ENCODE measurements around the gene S100P.

DNA sequence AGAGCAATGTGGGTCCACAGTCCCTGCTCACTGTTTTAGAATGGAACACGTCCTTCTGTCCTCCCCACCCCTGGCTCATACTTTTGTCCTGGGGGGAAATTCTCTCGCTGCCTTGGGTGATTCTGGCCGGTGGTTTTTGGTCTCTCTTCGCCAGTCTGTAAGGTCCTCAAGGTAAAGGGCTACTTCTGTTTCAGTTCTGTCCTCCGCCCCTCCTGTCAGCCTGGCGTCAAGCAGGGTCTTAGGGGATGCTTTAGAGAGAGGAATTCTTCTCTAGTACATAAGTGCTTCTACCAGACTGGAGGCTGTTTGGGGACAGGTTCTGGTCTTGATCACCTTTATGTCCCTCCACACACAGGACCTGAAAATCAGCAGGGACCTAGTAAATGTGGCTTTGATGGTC lies 16.6 kb downstream of the S100P start:
- TF ChIP-seq YY1 (IDR thresholded peaks at IDR 0.05; ENCODE audit: insufficient read depth, insufficient read length) = no peak
- no peak for TF ChIP-seq ZNF274 (IDR thresholded peaks at IDR 0.05; ENCODE audit: low read depth, low read length)
- TF ChIP-seq SUZ12 (IDR thresholded peaks at IDR 0.05; ENCODE audit: extremely low read depth, insufficient read depth, insufficient read length) = no peak

Data from NT2/D1 (cell line).